ENCODE data around the gene C11orf68. TPM values are rescaled to one million over a fixed set of nuclear protein-coding genes. Genes with fewer than 3 reads are reported as not detected.
"Not testable (repeated sequence)": the region's sequence is repeated elsewhere in the genome, so short reads cannot be mapped to it uniquely, and the experiment has no call there.

C11orf68 gene
- polyA plus RNA-seq, 1 donor: 36.2 TPM

DNA sequence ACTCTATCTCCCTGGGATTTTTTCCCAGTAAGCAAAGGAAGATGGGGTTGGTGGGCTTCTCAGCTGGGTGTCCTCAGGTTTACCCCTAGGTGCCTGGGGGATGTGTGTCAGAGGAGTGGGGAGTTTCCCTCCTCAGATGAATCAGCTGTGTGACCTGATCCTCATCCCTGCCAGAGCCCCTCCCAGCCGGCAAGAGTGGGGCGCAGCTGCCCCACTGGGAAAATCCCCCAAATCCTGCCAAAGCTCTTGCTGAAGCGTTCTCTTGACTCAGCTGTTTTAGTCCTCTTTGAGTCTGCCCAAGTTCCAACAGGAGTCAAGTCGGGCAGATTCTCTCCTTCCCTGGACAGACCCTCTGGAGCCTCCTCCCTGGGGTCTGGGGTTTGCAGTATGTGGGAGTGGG, 6.0 kb downstream of the C11orf68 start:
- no peak for DNase-seq

DNA sequence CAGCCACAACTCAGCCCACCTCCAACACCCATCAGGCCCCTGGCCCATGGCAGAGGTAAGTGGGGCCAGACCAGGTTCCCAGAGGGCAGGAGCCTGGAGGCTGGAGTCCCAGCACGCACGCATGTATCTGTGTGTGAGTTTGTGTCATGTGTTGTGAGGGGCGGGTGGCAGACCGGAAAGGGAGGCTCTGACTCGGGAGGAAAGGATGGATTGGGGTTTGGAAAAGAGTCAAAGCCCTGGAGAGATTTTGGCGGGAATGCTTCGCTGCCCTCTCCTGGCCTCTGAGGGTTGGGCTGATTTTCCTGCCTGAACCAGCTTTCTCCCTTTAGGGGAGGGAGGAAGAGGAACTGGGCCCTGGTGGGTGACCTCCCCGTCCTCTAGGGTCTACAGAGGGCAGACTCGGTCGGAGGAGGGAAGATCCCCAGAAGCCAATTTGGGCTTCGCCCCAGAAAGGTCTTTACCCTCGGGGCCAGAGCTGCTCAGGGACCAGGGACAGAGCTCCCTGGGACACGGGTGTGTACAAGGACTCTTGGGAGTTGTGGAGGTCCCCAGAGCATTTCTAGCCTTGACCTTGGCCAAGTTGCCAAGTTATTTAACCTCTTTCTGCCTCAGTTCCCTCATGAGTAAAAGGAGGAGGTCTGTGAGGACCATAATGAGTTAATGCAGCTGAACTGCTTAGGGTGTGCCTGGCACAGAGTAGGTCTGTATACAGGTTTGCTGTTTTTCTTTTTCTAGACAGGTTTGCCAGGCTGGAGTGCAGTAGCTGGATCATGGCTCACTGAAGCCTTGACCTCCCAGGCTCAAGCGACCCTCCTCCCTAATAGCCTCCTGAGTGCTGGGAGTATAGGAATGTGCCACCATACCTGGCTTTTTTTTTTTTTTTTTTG, 6.9 kb downstream of the C11orf68 start:
- DNase-seq: peak; percentile 49

DNA sequence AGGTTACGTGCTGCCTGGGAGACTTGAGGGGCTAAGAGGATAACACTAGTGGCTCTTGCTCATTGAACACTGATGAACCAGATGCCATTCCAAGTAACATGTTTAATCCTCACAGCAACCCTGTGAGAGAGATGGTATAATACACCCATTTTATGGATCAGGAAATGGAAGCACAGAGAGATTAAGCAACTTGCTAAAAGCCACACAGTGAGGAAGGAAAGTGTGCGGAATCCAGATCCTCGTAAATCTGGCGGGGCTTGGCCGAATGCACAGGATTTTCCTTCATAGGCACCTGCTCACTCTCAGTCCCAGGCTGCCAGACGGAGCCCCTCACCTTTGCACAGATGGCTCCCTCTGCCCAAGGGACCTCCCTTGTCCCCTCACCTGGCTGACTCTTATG, 11.0 kb downstream of the C11orf68 start:
- DNase-seq: no peak

DNA sequence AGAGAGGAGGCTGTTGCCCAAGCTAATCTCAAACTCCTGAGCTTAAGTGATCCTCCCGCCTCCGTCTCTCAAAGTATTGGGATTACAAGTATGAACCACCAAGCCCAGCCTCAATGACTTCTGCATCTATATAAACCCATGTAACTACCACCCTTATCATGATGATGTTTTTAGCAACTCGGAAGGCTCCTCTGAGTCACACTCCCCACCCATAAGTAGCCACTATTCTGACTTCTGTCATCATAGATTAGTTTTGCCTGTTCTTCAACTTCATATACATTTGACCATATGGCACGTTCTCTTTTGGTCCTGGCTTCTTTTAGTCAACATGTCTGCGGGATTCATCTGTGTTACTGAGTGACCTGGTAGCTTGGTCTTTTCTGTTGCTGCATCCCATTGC, 12.3 kb downstream of the C11orf68 start:
- DNase-seq: no peak

DNA sequence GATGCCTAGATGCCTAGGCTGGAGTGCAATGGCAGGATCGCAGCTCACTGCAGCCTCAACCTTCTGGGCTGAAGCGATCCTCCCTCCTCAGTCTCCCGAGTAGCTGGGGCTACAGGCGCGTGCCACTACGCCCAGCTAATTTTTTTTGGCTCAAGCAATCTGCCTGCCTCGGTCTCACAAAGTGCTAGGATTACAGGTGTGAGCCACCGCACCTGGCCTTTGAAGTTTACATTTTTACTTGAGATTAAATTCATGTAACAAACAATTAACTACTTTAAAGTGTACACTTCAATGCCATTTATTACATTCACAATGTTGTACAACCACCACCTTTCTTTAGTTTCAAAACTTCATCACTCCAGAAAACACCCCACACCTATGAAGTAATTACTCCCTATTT, 15.1 kb downstream of the C11orf68 start:
- no peak for DNase-seq

DNA sequence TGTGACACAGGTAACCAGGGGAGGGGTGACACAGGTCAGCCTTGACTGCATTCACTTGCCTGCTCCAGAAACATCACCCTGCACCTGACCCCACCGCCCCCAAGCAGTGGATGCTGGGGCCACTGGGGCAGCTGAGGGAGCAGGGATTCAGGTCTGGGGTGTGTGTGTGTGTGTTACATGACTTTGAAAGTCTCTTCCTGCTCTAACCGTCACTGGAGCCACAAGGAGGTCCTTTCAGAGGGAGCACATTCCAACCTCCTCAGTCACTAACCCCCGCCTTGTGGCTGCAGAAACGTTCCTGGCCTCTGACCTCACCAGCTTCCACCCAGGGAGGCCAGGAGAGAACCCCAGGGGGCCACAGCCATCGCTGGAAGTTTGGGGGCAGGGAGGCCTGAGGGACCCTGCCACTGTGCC, 15.8 kb downstream of the C11orf68 start:
- no peak for DNase-seq

DNA sequence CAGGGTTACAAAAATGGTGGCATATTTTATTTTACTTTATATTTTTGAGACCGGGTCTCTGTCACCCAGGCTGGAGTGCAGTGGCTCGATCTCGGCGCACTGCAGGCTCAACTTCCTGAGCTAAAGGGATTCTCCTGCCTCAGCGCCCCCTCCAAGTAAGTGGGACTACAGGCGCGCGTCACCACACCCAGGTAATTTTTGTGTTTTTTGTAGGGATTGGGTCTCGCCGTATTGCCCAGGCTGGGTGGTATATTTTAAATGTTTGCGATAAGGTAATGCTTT, 18.0 kb downstream of the C11orf68 start:
- DNase-seq: no peak

DNA sequence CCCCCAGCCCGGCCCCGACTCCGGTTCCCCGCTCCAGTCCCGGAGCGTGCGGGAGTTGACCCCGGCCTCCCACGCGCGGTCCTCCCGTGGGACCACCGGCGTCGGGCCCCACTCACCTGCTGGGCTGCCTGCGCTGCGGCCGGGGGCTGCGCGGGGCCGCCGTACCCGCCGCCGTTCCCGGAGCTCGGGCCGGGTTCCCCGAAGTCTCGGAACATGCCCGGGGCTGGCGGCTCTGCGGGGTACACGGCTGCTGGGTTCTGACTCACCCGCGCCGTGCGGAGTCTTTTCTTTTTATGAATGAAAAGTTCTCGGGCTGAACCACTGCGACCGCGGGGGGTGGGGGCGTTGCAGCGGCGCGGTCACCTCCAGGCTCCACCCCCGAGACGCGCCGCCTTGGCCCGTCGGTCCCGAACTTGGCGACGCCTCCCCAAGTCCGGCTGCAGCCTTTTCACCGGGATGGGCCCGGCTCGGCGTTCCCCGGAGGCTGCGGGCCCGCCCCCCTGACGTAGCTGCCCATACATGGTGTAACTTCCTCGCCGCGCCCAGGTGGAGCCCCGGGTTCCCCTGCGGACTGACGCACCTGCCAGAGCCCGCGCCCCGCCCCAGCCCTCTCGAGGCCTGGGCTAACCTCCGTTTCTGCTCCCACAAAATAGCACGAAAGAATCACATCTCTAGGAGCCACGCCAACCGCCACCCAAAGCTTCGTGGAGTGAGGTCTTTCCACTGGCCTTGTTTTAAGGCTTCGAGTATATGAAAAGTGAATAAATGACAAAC, 18.6 kb downstream of the C11orf68 start, which contains the start of gene FOSL1:
FOSL1 (minus strand) TSS at position 264 of the 774 bp plus-strand sequence; CDS start at position 215, 49 bp downstream.
- peak; percentile 55 for DNase-seq

DNA sequence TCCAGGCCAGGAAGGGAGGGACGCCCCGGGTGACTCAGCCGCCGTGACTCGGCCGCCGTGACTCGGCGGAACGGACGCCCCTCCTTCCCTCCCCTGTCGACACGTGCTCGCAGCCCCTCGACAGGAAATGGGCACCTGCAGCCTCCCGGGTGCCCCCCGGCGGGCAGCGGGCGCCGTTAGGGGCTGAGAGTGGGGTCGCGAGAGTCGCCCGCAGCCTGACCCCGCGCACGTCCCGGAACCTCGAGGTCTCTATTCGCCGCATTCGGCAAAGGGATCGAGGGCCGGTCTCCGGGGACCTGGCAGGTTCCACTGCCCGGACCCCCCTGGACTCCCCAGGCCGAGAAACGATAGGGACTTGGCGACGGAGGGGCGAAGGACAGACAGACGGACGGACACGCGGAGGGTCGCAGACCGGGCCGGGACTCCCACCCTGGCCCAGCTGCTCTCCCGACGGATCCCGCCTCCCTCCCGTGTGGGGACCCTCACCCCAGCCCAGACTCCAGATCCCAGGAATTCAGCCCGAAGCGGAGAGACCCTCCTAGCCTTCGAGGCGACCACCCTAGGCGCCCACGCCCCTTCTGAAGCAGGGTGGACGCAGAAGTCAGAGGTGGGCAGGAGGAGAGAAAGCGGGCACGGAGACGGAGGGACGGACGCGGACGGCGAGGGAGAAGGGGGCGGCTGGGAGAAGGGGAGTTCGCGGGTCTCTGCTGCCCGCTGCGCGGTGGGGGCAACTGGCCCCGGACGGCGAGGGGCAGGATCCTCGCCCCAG, 19.3 kb downstream of the C11orf68 start:
- DNase-seq: no peak

DNA sequence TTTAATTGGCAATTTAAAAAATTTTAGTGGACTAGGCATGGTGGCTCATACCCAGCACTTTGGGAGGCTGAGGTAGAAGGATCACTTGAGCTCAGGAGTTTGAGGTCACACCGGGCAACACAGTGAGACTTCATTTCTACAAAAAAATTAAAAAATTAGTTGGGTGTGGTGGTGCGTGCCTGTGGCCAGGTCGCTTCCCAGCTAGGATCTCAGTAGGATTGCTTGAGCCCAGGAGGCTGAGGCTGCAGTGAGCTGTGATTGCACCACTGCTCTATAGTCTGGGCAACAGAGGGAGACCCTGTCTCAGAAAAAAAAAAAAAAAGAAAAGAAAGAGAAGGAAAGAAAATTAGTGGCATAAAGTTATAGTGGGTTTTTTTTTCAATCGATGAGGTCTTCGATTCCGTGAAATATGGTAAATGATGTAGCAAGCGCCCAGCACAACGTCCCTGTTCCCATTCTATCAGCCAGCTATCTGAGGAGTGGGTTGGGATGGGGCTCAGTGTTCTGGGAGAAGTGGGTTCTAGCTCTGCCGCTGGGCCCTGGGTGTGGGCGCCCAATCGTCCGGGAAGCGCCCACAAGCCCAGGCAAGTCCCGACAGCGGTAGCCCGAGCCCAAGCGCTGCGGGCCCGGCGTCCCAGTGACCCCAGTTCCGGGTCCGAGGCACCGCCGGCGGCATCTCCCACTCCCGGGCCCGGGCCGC, 20.1 kb downstream of the C11orf68 start:
- no peak for DNase-seq

DNA sequence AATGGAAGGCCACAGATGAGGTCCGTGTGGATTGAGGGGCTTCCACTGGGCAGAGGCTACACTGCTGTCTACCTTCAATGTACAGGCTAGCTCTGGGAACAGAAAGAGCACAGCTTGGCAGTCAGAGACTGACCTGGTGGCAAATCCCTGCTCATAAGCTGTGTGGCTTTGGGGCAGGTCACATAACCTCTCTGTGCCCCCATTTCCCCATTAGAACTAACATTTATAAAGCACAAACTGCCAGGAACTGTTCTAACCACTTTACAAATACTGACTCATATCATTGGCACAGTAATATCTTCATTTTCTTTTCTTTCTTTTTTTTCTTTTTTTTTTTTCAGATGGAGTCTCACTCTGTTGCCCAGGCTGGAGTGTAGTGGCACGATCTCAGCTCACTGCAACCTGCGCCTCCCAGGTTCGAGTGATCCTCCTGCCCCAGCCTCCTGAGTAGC, 21.8 kb downstream of the C11orf68 start:
- DNase-seq: no peak

DNA sequence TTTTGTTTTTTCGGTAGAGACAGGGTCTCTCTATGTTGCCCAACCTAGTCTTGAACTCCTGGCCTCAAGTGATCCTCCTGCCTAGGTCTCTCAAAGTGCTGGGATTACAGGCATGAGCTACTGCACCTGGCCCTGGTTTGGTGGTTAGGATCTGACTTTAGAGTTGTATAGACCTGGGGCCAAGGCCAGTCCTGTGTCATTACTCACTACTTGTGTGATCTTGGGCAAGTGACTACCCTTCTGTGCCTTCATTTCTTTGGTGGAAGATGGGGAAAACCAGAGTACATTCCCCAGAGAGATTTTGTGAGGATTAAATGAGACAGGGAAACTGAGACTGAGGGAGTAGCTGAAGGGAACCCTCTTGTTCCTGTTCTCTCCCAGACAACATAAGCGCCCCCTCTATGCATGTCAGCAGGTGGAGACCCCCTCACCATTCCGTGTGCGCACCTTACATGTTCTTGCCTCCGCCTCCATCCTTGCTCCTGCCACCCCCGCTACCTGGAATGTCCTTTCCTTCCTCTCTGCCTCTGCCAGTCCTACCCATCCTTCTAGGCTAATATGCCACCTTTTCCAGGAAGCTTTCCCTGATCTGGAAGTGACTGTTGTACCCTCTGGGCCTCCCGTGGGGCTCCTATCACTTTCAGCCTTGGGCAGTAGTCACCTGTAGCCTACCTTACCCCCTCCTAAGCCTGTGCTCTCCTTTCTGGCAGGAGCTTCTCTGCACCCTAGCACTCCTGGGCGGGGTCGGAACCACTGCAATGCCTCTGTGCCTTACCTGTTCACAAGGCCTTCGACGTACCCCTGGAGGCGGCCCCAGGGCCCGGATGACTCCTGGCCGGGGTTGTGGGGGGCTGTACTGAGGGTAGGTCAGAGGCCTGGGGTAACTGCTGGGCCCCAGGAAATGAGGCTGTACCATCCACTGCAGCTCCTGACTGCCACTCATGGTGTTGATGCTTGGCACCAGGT, 22.5 kb downstream of the C11orf68 start:
- no peak for DNase-seq

DNA sequence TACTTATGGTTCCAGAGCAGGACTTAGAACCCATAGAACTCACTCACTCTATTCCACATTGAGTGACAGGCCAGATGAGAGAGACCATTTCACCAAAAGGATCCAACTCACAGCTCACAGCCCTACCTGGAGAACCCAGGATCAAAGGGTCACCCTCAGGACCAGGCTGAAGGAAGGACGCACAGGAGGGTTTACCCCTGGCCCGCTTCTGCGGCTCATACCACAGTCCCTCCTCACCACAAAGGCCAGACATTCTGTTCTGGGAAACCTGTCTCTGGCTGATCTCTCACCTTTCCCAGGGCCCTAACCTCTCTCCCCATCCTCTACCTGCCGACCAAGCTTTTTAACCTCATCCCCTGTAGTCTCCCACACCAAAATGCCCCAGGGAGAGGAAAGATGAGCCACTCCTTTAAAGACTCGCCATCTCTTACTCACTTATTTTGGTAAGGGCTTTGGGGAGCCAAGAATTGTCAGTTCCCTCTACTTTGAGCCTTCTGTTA, 23.3 kb downstream of the C11orf68 start:
- no peak for DNase-seq

DNA sequence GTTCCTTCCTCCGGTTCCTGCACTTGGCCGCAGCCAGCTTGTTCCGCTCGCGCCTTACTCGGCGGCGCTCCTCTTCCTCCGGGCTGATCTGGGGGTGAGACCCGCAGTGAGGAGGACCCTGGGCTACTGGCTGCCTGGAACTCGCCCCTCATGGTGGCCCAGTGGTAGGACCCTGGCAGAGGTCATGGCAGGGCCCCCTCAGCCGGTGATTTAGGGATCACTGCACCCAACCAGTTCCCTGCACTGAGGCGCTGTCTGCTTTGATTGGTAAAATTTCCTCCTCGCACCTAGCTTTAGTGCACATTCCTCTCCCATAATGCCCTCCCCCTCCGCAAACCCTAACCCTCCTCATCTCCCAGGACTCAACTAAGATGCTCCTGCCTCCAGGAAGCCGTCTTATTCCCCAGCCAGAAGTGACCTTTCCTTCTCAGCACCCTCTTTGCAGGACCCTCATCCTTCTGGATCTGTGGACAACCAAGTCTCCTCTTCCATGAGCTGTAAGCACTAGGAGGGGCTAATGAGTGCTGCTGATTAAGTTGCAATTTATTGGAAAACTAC, 24.7 kb downstream of the C11orf68 start:
- DNase-seq: no peak

DNA sequence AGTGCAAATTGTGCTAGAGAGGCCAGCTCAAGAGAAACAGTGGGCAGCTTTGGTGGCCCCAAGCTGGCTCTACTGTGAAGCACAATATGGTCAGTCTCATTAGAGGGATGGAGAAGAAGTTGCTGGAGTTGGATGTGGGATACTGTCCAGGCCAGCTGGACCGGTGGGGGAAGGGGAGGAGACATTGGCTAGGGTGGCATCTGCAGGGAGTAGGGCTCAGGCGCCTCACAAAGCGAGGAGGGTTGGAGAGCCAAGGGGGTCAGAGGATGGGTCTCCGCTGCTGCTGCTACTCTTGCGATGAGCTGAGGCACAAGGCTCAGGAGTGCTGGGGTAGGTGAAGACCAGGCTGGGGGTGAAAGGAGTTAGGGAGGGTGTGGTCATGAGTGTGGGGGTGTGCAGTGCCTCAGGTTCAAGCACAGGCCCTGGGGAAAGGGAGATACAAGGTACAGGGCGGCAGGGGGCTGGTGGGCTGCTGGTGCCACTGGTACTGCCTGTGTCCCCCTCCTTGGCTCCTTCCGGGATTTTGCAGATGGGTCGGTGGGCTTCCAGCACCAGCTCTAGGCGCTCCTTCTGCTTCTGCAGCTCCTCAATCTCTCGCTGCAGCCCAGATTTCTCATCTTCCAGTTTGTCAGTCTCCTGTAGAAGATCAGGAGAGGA, 26.1 kb downstream of the C11orf68 start:
- no peak for DNase-seq

DNA sequence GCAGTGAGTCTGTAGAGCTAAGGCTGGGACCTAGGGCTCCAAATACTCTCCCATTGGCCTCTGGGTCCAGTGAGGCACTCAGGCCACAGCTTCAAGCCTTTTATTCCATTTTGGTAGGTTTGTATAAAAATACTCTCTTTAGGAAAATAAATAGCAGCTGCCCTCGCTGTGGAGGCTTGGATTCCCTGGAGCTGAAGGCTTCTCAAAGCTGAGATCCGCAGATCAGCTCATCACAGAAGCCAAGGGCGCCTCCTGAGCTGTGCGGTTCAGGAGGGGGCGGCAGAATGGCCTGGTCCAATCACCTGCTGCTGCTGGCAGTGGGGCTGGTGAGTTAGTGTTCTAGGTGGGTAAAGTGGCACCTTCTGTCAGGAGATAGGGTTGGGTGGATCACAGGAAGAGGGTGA, 26.7 kb downstream of the C11orf68 start:
- DNase-seq: not testable (repeated sequence)

DNA sequence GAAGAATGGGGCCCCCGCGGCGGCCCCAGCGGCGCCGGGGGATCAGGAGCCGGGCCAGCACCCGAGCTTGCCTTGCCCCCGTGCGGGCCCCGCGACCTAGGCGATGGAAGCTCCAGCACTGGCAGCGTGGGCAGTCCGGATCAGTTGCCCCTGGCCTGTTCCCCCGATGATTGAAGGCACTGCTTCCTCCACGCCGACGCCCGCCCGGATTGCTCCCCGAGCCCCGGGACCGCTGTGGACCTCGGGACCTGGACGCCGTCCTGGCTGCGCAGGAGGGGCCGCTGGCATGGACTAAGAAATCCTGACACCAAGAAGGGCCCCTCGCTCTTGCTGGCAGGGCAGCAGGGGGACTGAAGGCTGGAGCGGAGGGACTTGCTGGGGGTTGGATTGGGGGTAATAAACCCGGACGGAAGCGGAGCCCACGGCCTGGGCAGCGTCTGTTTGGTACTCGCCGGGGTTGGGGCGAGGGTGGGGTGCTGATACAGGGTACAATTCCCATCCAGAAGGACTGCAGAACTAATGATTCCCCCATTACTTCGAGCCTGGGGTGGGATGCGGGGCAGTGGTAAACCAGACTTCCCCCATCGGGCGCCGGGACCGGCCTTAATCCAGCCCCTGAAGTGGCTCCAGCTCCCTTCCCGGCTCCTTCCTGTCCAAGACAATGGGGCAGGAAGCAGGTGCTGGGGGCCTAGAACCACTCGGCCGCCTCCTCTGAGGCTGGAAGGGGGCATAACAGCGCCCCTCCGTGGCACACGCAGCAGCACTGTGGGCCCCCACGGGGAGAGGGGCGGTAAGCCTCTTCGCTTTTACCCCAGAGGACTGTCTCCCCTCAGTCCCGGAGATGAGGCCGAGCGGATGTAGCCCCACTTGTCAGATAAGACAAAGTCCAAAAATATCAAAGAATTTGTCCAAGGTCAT, 27.4 kb downstream of the C11orf68 start:
- no peak for DNase-seq

DNA sequence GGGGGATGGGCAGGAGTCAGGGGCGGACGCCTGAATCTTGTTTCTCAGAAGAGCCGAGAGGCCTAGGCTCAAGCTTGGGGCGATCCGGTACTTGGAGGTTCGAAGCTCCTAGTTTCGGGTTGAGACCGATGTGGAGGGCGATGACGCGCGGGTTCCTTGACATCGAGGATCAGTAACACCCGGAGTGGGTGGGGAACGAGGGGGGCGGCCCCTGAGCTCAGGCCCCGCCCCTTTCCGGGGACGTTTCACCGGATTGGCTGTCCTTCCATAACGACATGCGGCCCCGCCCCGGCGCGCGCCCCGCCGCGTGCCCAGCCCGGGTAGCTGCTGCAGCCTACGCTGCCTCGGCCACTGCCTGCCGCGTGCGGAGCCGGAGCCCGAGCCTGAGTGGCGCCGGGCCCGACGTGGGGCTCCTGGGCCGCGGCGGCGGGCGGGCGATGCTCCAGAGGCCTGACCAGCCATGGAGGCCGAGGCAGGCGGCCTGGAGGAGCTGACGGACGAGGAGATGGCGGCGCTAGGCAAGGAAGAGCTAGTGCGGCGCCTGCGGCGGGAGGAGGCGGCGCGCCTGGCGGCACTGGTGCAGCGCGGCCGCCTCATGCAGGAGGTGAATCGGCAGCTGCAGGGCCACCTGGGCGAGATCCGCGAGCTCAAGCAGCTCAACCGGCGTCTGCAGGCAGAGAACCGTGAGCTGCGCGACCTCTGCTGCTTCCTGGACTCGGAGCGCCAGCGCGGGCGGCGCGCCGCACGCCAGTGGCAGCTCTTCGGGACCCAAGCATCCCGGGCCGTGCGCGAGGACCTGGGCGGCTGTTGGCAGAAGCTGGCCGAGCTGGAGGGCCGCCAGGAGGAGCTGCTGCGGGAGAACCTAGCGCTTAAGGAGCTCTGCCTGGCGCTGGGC, 28.3 kb downstream of the C11orf68 start, which contains the start of gene CCDC85B:
CCDC85B (plus strand) TSS at position 350 of the 895 bp plus-strand sequence; CDS start at position 461, 111 bp downstream.
- DNase-seq: peak; percentile 98
